Activated T-cell treated with anti-CD3 and anti-CD28 coated beads for 4 hours (primary cell): ENCODE measurements around the gene TIMM44.
"Not testable (repeated sequence)": the region's sequence is repeated elsewhere in the genome, so short reads cannot be mapped to it uniquely, and the experiment has no call there.

ENCODE experiments used
- DNase-seq: peaks from one replicate; pipeline ENCODE4 v3.0.0-alpha.2; 2020

TIMM44 gene

GRCh38 chr19:7923295-7924191, 19.9 kb downstream of the TIMM44 start:
- DNase-seq, result no peak

- no peak for DNase-seq
These were observed 20.6 kb downstream of the TIMM44 start for GRCh38 chr19:7922836-7923195.

- no peak for DNase-seq
These were observed 21.3 kb downstream of the TIMM44 start for GRCh38 chr19:7921967-7922835.

GRCh38 chr19:7921302-7921966, 22.0 kb downstream of the TIMM44 start:
- no peak for DNase-seq

GRCh38 chr19:7920519-7921301, 22.8 kb downstream of the TIMM44 start:
- DNase-seq, result peak; percentile 100

- peak; percentile 93 for DNase-seq
These were observed 23.6 kb downstream of the TIMM44 start, which contains the start of gene SNAPC2 for GRCh38 chr19:7919610-7920518. Gene SNAPC2 (plus strand): TSS chr19:7920338. CDS start chr19:7920367, 29 bp downstream.

- DNase-seq, result no peak
These were observed 24.6 kb downstream of the TIMM44 start for GRCh38 chr19:7918615-7919421.

- DNase-seq, result not testable (repeated sequence)
These were observed 25.3 kb downstream of the TIMM44 start for GRCh38 chr19:7918062-7918614.

- DNase-seq, result peak; percentile 47
These were observed 26.0 kb downstream of the TIMM44 start for GRCh38 chr19:7917267-7918061.

GRCh38 chr19:7916955-7917266, 26.6 kb downstream of the TIMM44 start:
- no peak for DNase-seq

- no peak for DNase-seq
These were observed 27.1 kb downstream of the TIMM44 start for GRCh38 chr19:7916103-7916954.

GRCh38 chr19:7915250-7916102, 28.0 kb downstream of the TIMM44 start:
- DNase-seq, result no peak

GRCh38 chr19:7914598-7915045, 28.8 kb downstream of the TIMM44 start, which contains the start of gene TGFBR3L:
Gene TGFBR3L (plus strand): TSS chr19:7914830.
- DNase-seq, result no peak

- no peak for DNase-seq
These were observed 29.4 kb downstream of the TIMM44 start for GRCh38 chr19:7914099-7914498.

- no peak for DNase-seq
These were observed 29.8 kb downstream of the TIMM44 start for GRCh38 chr19:7913652-7914051.

- no peak for DNase-seq
These were observed 30.5 kb downstream of the TIMM44 start for GRCh38 chr19:7912697-7913564.
